Measurements from ENCODE around the gene ADM2.
"Not testable (repeated sequence)": the region's sequence is repeated elsewhere in the genome, so short reads cannot be mapped to it uniquely, and the experiment has no call there.

The ADM2 gene

DNA sequence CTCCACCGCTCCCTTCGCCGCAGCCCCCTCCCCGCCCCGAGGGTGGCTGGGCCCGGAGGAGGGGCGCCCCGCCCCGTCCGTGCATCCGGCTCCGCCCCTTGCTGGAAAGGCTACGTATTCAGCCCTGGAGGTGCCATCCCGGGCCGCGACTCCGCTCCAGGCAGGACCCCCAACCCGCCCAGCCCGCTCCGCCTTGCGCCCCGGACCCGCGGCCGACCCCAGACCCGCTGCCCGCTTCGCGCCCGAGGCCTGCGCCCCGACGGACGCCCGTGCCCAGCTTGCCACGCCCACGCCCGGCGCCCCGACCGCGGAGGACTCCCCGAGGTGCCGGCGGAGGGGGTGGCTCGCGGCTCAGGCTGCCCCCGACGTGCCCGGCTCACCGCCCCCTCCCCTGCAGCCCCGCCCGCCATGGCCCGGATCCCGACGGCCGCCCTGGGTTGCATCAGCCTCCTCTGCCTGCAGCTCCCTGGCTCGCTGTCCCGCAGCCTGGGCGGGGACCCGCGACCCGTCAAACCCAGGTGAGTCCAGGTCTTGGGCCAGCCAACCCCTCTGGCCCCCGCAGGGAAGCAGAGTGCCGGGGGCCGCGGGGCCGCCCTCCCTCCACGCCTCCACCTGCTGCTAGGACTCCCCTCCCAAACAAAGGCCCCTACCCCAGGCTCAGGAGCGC lies at the start of gene ADM2:
ADM2 (plus strand) TSS at position 104 of the 667 bp plus-strand sequence; CDS start at position 409, 305 bp downstream.
- H3K4me3 Mint-ChIP-seq: peak within 1 kb of the TSS; percentile 77
- H3K9me3 Mint-ChIP-seq: no peaks in the 10 kb centered on the region
- peak; percentile 83 for DNase-seq
- H3K4me1 Mint-ChIP-seq (ENCODE audit: low read depth): peaks cover 5% of the 10 kb centered on the region
- H3K36me3 Mint-ChIP-seq (ENCODE audit: low read depth): no peaks in the 10 kb centered on the region
- H3K27ac Mint-ChIP-seq: no peak within 1 kb of the TSS
- peaks cover 6% of the 10 kb centered on the region for H3K27me3 Mint-ChIP-seq

- H3K27ac Mint-ChIP-seq: no peak overlapping the region
- DNase-seq: no peak
- H3K27me3 Mint-ChIP-seq: no peaks in the 10 kb centered on the region
- H3K4me3 Mint-ChIP-seq: no peak overlapping the region
- no peaks in the 10 kb centered on the region for H3K4me1 Mint-ChIP-seq (ENCODE audit: low read depth)
- peaks cover 76% of the 10 kb centered on the region for H3K36me3 Mint-ChIP-seq (ENCODE audit: low read depth)
- no peaks in the 10 kb centered on the region for H3K9me3 Mint-ChIP-seq
Measured at GRCh38 chr22:50432131-50432876, 49.0 kb upstream of the ADM2 start.

- not testable (repeated sequence) for H3K27me3 Mint-ChIP-seq; H3K9me3 Mint-ChIP-seq; H3K4me3 Mint-ChIP-seq; H3K4me1 Mint-ChIP-seq (ENCODE audit: low read depth); H3K27ac Mint-ChIP-seq; DNase-seq
- peaks cover 78% of the 10 kb centered on the region for H3K36me3 Mint-ChIP-seq (ENCODE audit: low read depth)
Measured at GRCh38 chr22:50432877-50433510, 48.3 kb upstream of the ADM2 start.

DNA sequence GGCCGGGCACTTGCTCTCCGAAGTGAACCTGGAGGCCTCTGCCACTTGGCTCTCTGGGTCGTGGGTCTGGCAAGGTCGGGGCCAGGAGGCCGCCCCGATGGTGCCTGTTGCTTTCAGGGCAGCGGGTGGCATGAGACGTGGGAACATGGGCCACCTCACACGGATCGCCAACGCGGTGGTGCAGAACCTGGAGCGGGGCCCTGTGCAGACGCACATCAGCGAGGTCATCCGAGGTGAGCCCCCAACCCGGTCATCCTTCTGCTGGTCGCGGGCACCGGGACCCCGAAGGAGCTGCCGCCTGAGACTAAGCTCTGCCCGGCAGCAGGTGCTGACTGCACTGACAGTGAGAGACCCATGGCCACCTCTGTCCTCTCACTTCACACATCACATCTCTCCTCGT lies 46.5 kb upstream of the ADM2 start:
- H3K27me3 Mint-ChIP-seq: no peaks in the 10 kb centered on the region
- DNase-seq: no peak
- peak overlapping the region; percentile 67 for H3K27ac Mint-ChIP-seq

DNA sequence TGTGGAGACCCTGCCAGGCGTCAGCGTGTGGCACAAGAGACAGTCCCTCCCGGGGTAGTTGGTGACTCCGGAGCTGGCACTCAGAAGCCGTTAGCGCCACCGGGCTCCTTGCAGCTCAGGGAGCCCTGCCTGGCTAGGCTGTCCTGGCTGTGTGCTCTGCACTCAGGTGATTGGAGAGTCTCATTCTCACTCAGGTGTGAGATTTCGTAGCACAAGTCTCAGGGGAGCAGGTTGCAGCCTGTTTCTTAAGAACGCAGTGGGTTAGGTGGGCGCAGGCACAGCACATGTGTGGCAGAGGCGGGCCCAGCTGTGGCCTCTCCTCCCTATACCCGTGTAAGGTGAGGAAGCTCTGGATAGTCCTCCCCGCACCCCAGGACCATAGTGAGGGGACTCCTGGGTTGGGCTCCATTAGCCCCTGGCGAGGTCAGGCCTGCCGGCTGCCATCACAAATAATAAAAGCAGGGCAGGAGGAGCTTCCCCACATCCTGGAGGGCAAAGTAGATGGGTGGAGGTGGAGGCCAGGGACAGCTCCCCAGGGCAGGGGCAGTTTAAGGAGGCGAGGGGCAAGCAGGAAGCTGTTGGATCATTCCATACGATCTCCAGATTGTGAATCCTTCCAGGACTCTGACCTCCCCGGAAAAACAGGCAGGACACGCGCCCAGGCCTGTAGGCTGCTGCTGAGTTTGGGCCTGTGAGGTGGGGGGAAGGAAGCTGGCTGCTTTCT lies 45.9 kb upstream of the ADM2 start:
- Mint-ChIP-seq H3K4me3 (no peak overlapping the region), H3K36me3 (ENCODE audit: low read depth) (peaks cover 74% of the 10 kb centered on the region)

More for the DNA sequence above, 46.5 kb upstream of the ADM2 start:
- no peak overlapping the region for H3K4me3 Mint-ChIP-seq
- no peaks in the 10 kb centered on the region for H3K9me3 Mint-ChIP-seq
- H3K4me1 Mint-ChIP-seq (ENCODE audit: low read depth): no peaks in the 10 kb centered on the region
- peaks cover 74% of the 10 kb centered on the region for H3K36me3 Mint-ChIP-seq (ENCODE audit: low read depth)

GRCh38 chr22:50436015-50436830 lies 45.1 kb upstream of the ADM2 start:
- Mint-ChIP-seq H3K27me3 (no peaks in the 10 kb centered on the region), H3K36me3 (ENCODE audit: low read depth) (peaks cover 72% of the 10 kb centered on the region), H3K4me1 (ENCODE audit: low read depth) (no peaks in the 10 kb centered on the region), H3K4me3 (no peak overlapping the region), H3K9me3 (no peaks in the 10 kb centered on the region), H3K27ac (no peak overlapping the region)
- DNase-seq: no peak

More for the DNA sequence above, 45.9 kb upstream of the ADM2 start:
- no peak for DNase-seq
- Mint-ChIP-seq H3K27me3 (no peaks in the 10 kb centered on the region), H3K4me1 (ENCODE audit: low read depth) (no peaks in the 10 kb centered on the region), H3K9me3 (no peaks in the 10 kb centered on the region), H3K27ac (peak overlapping the region; percentile 67)

- no peak for DNase-seq
- Mint-ChIP-seq H3K4me1 (ENCODE audit: low read depth) (no peaks in the 10 kb centered on the region), H3K4me3 (no peak overlapping the region), H3K36me3 (ENCODE audit: low read depth) (peaks cover 72% of the 10 kb centered on the region), H3K27me3 (no peaks in the 10 kb centered on the region), H3K27ac (no peak overlapping the region), H3K9me3 (no peaks in the 10 kb centered on the region)
Measured at GRCh38 chr22:50436841-50437341, 44.5 kb upstream of the ADM2 start.

DNA sequence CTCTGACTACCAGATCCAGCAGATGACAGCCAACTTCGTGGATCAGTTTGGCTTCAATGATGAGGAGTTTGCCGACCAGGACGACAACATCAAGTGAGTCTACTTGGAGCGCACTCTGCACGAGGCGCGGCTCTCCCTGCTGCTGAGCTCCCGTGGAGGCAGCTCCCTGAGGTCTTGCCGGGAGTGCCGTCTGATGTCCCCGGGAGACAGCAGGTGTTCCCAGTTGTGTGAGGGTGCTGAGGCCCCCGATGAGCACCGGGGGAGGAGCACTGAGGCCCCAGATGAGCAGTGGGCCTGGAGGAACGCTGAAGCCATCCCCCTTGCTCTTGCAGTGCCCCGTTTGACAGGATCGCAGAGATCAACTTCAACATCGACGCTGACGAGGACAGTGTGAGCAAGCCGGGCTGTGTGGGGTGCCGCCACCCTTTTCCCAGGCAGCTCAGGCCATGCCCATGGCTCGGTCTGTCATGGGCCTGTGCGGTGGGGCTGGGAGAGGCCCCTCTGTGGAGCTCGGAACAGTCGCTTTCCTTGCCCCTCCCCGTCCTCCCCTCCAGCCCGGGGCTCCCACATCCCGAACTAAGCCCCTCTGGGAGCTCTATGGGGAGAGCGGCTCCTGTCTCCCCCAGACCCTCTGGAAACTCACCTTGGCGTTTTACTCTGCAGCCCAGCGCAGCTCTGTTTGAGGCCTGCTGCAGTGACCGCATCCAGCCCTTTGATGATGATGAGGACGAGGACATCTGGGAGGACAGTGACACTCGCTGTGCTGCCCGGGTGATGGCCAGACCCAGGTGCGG lies 43.6 kb upstream of the ADM2 start:
- Mint-ChIP-seq H3K27me3 (no peaks in the 10 kb centered on the region), H3K4me3 (no peak overlapping the region), H3K4me1 (ENCODE audit: low read depth) (no peaks in the 10 kb centered on the region), H3K9me3 (no peaks in the 10 kb centered on the region), H3K27ac (no peak overlapping the region), H3K36me3 (ENCODE audit: low read depth) (peaks cover 68% of the 10 kb centered on the region)
- no peak for DNase-seq

GRCh38 chr22:50438305-50439275 lies 42.8 kb upstream of the ADM2 start:
- Mint-ChIP-seq H3K27me3 (no peaks in the 10 kb centered on the region), H3K27ac (peak overlapping the region; percentile 66), H3K36me3 (ENCODE audit: low read depth) (peaks cover 73% of the 10 kb centered on the region), H3K4me3 (no peak overlapping the region), H3K9me3 (no peaks in the 10 kb centered on the region), H3K4me1 (ENCODE audit: low read depth) (peaks cover 6% of the 10 kb centered on the region)
- no peak for DNase-seq

- H3K4me1 Mint-ChIP-seq (ENCODE audit: low read depth): peaks cover 8% of the 10 kb centered on the region
- H3K9me3 Mint-ChIP-seq: no peaks in the 10 kb centered on the region
- H3K4me3 Mint-ChIP-seq: no peak overlapping the region
- H3K27me3 Mint-ChIP-seq: no peaks in the 10 kb centered on the region
- H3K36me3 Mint-ChIP-seq (ENCODE audit: low read depth): peaks cover 76% of the 10 kb centered on the region
- peak overlapping the region; percentile 66 for H3K27ac Mint-ChIP-seq
- no peak for DNase-seq
Measured at GRCh38 chr22:50439314-50439870, 42.0 kb upstream of the ADM2 start.

DNA sequence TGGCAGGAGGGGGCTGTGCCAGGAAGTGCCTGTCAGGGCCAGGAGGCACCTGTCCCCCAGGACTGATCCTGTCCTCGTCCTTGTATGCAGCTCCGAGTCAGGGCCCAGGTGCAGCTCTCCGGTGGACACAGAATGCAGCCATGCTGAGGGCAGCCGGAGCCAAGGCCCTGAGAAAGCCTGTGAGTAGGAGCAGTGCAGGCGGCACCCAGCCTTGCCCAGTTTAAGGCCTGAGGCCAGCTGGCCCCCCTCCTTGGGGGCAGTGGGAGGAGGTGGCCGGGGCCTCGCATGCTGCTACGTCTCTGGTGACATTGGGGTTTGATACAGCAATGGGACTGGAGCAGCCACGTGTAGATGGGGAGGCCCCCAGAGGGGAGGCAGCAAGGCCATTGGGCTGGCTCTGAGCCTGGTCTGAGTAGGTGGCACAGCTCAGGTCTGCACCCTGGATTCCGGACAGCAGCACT lies 41.4 kb upstream of the ADM2 start:
- peaks cover 11% of the 10 kb centered on the region for H3K4me1 Mint-ChIP-seq (ENCODE audit: low read depth)
- no peak for DNase-seq
- no peaks in the 10 kb centered on the region for H3K27me3 Mint-ChIP-seq
- H3K36me3 Mint-ChIP-seq (ENCODE audit: low read depth): peaks cover 76% of the 10 kb centered on the region
- H3K9me3 Mint-ChIP-seq: no peaks in the 10 kb centered on the region
- no peak overlapping the region for H3K4me3 Mint-ChIP-seq
- peak overlapping the region; percentile 40 for H3K27ac Mint-ChIP-seq
